K562 (cell line): Measurements from ENCODE around the gene PHYHIPL. TPM values are rescaled to one million over a fixed set of nuclear protein-coding genes. Genes with fewer than 3 reads are reported as not detected.

ENCODE experiments used
- ATAC-seq: fragments of 200-7000 bp; cut with Tn5 transposase; 3 replicates; pipeline ENCODE4 v1.9.1; 2020; ENCODE audit warnings: moderate library complexity
- BruUV-seq: library from RNA; stranded (reverse); fragments of 400-500 nt; replicated peaks from 2 replicates; lab custom pipeline; 2021; lab: Mats Ljungman, UMichigan
- CTCF ChIA-PET: fragments of 300-600 bp; formaldehyde crosslinking; extraction: SDS; loops from one replicate; lab custom pipeline; 2021; ENCODE audit warnings: low intra/inter-chr PET ratio; lab: Yijun Ruan, JAX
- POLR2A ChIA-PET: fragments of 300-600, 350-650 bp; sonication (Branson Sonifier 250); formaldehyde crosslinking; extraction: SDS; loops from one replicate; lab custom pipeline; 2021; ENCODE audit warnings: antibody characterized with exemption, inconsistent platforms; lab: Yijun Ruan, JAX
- DNase-seq, 4 experiments: peaks; one replicate each; pipeline versions ENCODE4 v3.0.0 to v3.0.0-alpha.2; 2011 to 2018; ENCODE audit warnings: low spot score in 3 of 4, mixed read lengths in 3 of 4; ENCODE audit errors: extremely low read depth in 1 of 4
- FAIRE-seq: peaks from 2 replicates; lab custom pipeline; 2011; peaks lifted over from hg19 to GRCh38; lab: Jason Lieb, UNC
- H2AFZ ChIP-seq: 2 replicates; pipeline ENCODE4 v1.6.0; 2011; ENCODE audit warnings: low read depth, low read length, control low read depth, inconsistent platforms
- H3K27ac ChIP-seq: fragments of 200-600 bp; 3 replicates; pipeline ENCODE4 v1.8.0; 2011; ENCODE audit warnings: low read depth, mild to moderate bottlenecking, control low read depth, inconsistent platforms, low read length, moderate library complexity, mixed read lengths; ENCODE audit errors: extremely low read depth
- H3K27me3 ChIP-seq, 2 experiments: fragments of 300-600 bp in 1 of 2; 2 replicates in 1 of 2; 3 replicates in 1 of 2; pipeline versions ENCODE4 v1.6.0 to v1.8.0; 2011; ENCODE audit warnings: inconsistent platforms in 2 of 2, low read length in 2 of 2, mild to moderate bottlenecking in 1 of 2, mixed read lengths in 1 of 2, moderate library complexity in 1 of 2; ENCODE audit not compliant: control insufficient read depth in 2 of 2, insufficient read depth in 2 of 2
- H3K36me3 ChIP-seq: fragments of 300-600 bp; 3 replicates; pipeline ENCODE4 v1.8.0; 2011; ENCODE audit warnings: mild to moderate bottlenecking, low read length, inconsistent platforms; ENCODE audit not compliant: control insufficient read depth, insufficient read depth
- H3K4me1 ChIP-seq, 2 experiments: fragments of 200-600 bp in 1 of 2; replicated peaks in 1 of 2; 2 replicates in 1 of 2; 3 replicates in 1 of 2; pipeline versions ENCODE4 v1.5.1 to v1.8.0; 2011; ENCODE audit warnings: inconsistent platforms in 2 of 2, low read length in 2 of 2, mild to moderate bottlenecking in 1 of 2, mixed read lengths in 1 of 2, moderate library complexity in 1 of 2; ENCODE audit not compliant: control insufficient read depth in 2 of 2, insufficient read depth in 2 of 2
- H3K4me2 ChIP-seq: 2 replicates; pipeline ENCODE4 v1.6.1; 2011; ENCODE audit warnings: low read length, control low read depth, inconsistent platforms, mixed read lengths; ENCODE audit not compliant: insufficient read depth
- H3K4me3 ChIP-seq: fragments of 200-600 bp; sonication (generic), shearing (Covaris generic); 2 replicates; pipeline ENCODE4 v1.5.1; 2016; ENCODE audit warnings: control low read depth, inconsistent platforms
- H3K79me2 ChIP-seq: fragments of 200-600 bp; 3 replicates; pipeline ENCODE4 v1.8.0; 2011; ENCODE audit warnings: low read length, inconsistent platforms; ENCODE audit not compliant: control insufficient read depth, insufficient read depth
- H3K9ac ChIP-seq, 2 experiments: 2 replicates each; pipeline versions ENCODE4 v1.6.0 to v1.6.1; 2011; ENCODE audit warnings: low read depth in 2 of 2, low read length in 2 of 2, control low read depth in 1 of 2, inconsistent platforms in 1 of 2, mild to moderate bottlenecking in 1 of 2, mixed read lengths in 1 of 2; ENCODE audit not compliant: insufficient read depth in 1 of 2
- H3K9me1 ChIP-seq: one replicate; pipeline ENCODE4 v1.6.0; 2011; ENCODE audit warnings: inconsistent platforms, mild to moderate bottlenecking, low read length, moderate library complexity; ENCODE audit not compliant: control insufficient read depth, insufficient read depth
- H3K9me3 ChIP-seq: replicated peaks from 2 replicates; pipeline ENCODE4 v1.5.1; 2011; ENCODE audit warnings: low read depth, low read length, inconsistent platforms; ENCODE audit not compliant: control insufficient read depth, insufficient read depth
- H4K20me1 ChIP-seq: replicated peaks from 2 replicates; pipeline ENCODE4 v1.6.1; 2011; ENCODE audit warnings: low read length, inconsistent platforms, mixed read lengths; ENCODE audit not compliant: control insufficient read depth, insufficient read depth
- CHD4 ChIP-seq: fragments of 200-600 bp; sonication (generic); IDR thresholded peaks from 3 replicates; pipeline ENCODE4 v1.6.1; 2012; ENCODE audit warnings: low read depth, mild to moderate bottlenecking, mixed read lengths, low read length, inconsistent platforms; ENCODE audit not compliant: insufficient read depth, insufficient replicate concordance, poor library complexity, severe bottlenecking
- E2F6 ChIP-seq, 2 experiments: IDR thresholded peaks; 2 replicates each; pipeline ENCODE4 v1.6.1; 2011; ENCODE audit warnings: borderline replicate concordance in 1 of 2, control low read depth in 1 of 2, low read depth in 1 of 2, low read length in 1 of 2, mild to moderate bottlenecking in 1 of 2, mixed read lengths in 1 of 2, moderate library complexity in 1 of 2; ENCODE audit not compliant: insufficient read depth in 1 of 2, insufficient read length in 1 of 2, poor library complexity in 1 of 2, severe bottlenecking in 1 of 2; ENCODE audit errors: extremely low read depth in 1 of 2
- FOS ChIP-seq: IDR thresholded peaks from 3 replicates; pipeline ENCODE4 v1.6.1; 2011; ENCODE audit not compliant: insufficient read length; ENCODE audit errors: extremely low read depth
- IRF2 ChIP-seq: sonication (generic); formaldehyde crosslinking; IDR thresholded peaks from 2 replicates; pipeline ENCODE4 v1.8.1; 2022; ENCODE audit warnings: mild to moderate bottlenecking, missing genetic modification reagents
- MYBL2 ChIP-seq, 2 experiments: fragments of 450-650 bp in 1 of 2; sonication (generic) in 1 of 2; formaldehyde crosslinking in 1 of 2; IDR thresholded peaks; 2 replicates each; pipeline versions ENCODE4 v1.6.1 to v1.8.1; 2017 to 2022; ENCODE audit warnings: borderline replicate concordance in 1 of 2, inconsistent platforms in 1 of 2, low read depth in 1 of 2, mild to moderate bottlenecking in 1 of 2, missing genetic modification reagents in 1 of 2, moderate library complexity in 1 of 2
- NBN ChIP-seq: fragments of 450-650 bp; IDR thresholded peaks from 2 replicates; pipeline ENCODE4 v1.6.1; 2016; ENCODE audit warnings: low read depth, mild to moderate bottlenecking
- PPARD ChIP-seq: fragments of 250-450 bp; sonication (Bioruptor Pico); IDR thresholded peaks from 2 replicates; pipeline ENCODE4 v1.8.0; 2022; ENCODE audit warnings: inconsistent platforms, mild to moderate bottlenecking, moderate library complexity
- SMARCA4 ChIP-seq: fragments of 450-650 bp; IDR thresholded peaks from 2 replicates; pipeline ENCODE4 v1.6.1; 2016
- SUPT5H ChIP-seq: fragments of 450-650 bp; IDR thresholded peaks from 2 replicates; pipeline ENCODE4 v1.6.1; 2016
- WGBS: fragments of 100-300 bp; shearing (Covaris generic); methylation state at CpG from one replicate; pipeline ENCODE4 v1.1.6; 2016; ENCODE audit warnings: low coverage, mixed read lengths; ENCODE audit not compliant: insufficient coverage; ENCODE audit errors: missing lambda C conversion rate; 5-methylcytosine and 5-hydroxymethylcytosine counted together
- in situ Hi-C: fragments of 300-500 bp; cut with MboI; formaldehyde crosslinking; loops from 4 replicates; pipeline ENCODE4 v1.15.0; 2018; ENCODE audit warnings: inconsistent platforms, mixed read lengths
- intact Hi-C: fragments of 100-400 bp; cut with micrococcal nuclease; formaldehyde crosslinking; loops from 2 replicates; pipeline ENCODE4 v1.14.2; 2022
- polyA plus RNA-seq, 8 experiments: library from polyadenylated mRNA; depleted of rRNA in 4 of 8; stranded (reverse) in 5 of 8; unstranded in 3 of 8; fragments of >200 nt; fragmentation: Nextera tagmentation in 2 of 8; fragmentation: Illumina TruSeq in 1 of 8; extraction: Ambion mirVana in 2 of 8; extraction: Trizol in 1 of 8; gene quantifications; 2 replicates each; pipeline versions ENCODE4 v1.2.1 to v1.2.3, GENCODE V29; 2011 to 2014; ENCODE audit warnings: inconsistent platforms in 1 of 8, missing spikeins in 1 of 8
- total RNA-seq, 7 experiments: library from RNA; depleted of rRNA in 6 of 7; stranded (reverse); fragments of >200 nt in 6 of 7; fragmentation: Illumina TruSeq in 2 of 7; extraction: Trizol in 2 of 7; gene quantifications; 2 replicates each; pipeline versions ENCODE4 v1.2.1 to v1.2.3, GENCODE V29; 2011 to 2021; ENCODE audit warnings: low replicate concordance in 1 of 7
- TF ChIP-seq, protein P1 (sequence below): fragments of 150-350 bp; conservative IDR thresholded peaks from 2 replicates; pipeline ENCODE4 v1.6.1; 2014; ENCODE audit warnings: low read length
- TF ChIP-seq, protein P2 (sequence below): fragments of 450-650 bp; IDR thresholded peaks from 2 replicates; pipeline ENCODE4 v1.6.1; 2017; ENCODE audit warnings: antibody characterized with exemption
- TF ChIP-seq, protein P3 (sequence below): IDR thresholded peaks from 2 replicates; pipeline ENCODE4 v1.6.1; 2011; ENCODE audit not compliant: insufficient read length; ENCODE audit errors: extremely low read depth
- TF ChIP-seq, protein P4 (sequence below): fragments of 250-450 bp; sonication (Bioruptor Pico); IDR thresholded peaks from 2 replicates; pipeline ENCODE4 v1.5.1; 2021; ENCODE audit warnings: mild to moderate bottlenecking

PHYHIPL gene
- total and polyA plus RNA-seq, 9 of the 15 experiments (the other 6 are each of a cell fraction or from before 2014, with no cell fraction given): not detected

DNA sequence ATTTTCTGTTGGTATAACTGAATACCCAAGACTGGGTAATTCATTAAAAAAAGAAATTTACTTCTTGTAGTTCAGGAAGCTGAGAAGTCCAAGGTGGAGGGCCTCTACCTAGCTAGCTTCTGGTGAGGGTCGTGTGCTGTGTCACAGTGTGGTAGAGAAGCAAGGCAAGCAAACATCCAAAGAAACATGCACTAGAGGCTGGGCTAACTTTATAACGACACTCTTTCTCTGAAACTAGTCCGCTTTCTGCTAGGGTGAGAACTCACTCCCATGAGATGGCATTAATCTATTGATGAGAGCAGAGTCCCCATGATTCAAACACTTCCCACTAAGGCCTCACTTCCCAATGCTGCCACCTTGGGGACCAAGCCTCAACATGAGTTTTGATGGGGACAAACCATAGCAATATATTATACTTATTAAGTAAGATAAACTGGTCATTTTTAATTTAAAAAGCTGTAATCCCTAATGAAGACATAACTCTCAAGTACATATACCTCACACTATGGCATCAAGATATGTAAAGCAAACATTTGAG is 50.8 kb downstream of the PHYHIPL start:
- Histone ChIP-seq H3K9me1 (no peaks in the 10 kb centered on the region), H3K9ac (no peak overlapping the region), H3K36me3 (no peaks in the 10 kb centered on the region), H3K4me1 (no peaks in the 10 kb centered on the region), H3K9me3 (no peaks in the 10 kb centered on the region), H3K4me2 (no peak overlapping the region), H3K4me3 (no peak overlapping the region), H3K27me3 (no peaks in the 10 kb centered on the region), H3K27ac (no peak overlapping the region), H4K20me1 (no peaks in the 10 kb centered on the region), H2AFZ (no peak overlapping the region), H3K79me2 (no peaks in the 10 kb centered on the region)
- in situ Hi-C loops: no loop called here
- DNase-seq (no peak), FAIRE-seq (no peak), ATAC-seq (no peak)
- POLR2A ChIA-PET: no interaction called here
- CTCF ChIA-PET: no interaction called here
- no TSS peak for BruUV-seq
- intact Hi-C loops: no loop called here
- 2% methylated on average over 3 of the region's 3 CpGs for WGBS
- TF ChIP-seq SMARCA4 (no peak), SUPT5H (no peak), CHD4 (no peak), IRF2 (CRISPR knock-in tag) (no peak), FOS (no peak), E2F6 (IDR thresholded peaks at IDR 0.05; ENCODE audit: borderline replicate concordance in 1 of 2, extremely low read depth in 1 of 2, insufficient read depth in 1 of 2, insufficient read length in 1 of 2, low read depth in 1 of 2, low read length in 1 of 2, poor library complexity in 1 of 2, severe bottlenecking in 1 of 2) (no peak), NBN (no peak), PPARD (CRISPR knock-in tag) (no peak), MYBL2 (IDR thresholded peaks at IDR 0.05; ENCODE audit: low read depth) (no peak), MYBL2 (CRISPR knock-in tag; IDR thresholded peaks at IDR 0.05; ENCODE audit: borderline replicate concordance) (no peak)
- TF ChIP-seq, protein P1, sequence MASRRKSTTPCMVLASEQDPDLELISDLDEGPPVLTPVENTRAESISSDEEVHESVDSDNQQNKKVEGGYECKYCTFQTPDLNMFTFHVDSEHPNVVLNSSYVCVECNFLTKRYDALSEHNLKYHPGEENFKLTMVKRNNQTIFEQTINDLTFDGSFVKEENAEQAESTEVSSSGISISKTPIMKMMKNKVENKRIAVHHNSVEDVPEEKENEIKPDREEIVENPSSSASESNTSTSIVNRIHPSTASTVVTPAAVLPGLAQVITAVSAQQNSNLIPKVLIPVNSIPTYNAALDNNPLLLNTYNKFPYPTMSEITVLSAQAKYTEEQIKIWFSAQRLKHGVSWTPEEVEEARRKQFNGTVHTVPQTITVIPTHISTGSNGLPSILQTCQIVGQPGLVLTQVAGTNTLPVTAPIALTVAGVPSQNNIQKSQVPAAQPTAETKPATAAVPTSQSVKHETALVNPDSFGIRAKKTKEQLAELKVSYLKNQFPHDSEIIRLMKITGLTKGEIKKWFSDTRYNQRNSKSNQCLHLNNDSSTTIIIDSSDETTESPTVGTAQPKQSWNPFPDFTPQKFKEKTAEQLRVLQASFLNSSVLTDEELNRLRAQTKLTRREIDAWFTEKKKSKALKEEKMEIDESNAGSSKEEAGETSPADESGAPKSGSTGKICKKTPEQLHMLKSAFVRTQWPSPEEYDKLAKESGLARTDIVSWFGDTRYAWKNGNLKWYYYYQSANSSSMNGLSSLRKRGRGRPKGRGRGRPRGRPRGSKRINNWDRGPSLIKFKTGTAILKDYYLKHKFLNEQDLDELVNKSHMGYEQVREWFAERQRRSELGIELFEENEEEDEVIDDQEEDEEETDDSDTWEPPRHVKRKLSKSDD: no peak
- TF ChIP-seq, protein P2, sequence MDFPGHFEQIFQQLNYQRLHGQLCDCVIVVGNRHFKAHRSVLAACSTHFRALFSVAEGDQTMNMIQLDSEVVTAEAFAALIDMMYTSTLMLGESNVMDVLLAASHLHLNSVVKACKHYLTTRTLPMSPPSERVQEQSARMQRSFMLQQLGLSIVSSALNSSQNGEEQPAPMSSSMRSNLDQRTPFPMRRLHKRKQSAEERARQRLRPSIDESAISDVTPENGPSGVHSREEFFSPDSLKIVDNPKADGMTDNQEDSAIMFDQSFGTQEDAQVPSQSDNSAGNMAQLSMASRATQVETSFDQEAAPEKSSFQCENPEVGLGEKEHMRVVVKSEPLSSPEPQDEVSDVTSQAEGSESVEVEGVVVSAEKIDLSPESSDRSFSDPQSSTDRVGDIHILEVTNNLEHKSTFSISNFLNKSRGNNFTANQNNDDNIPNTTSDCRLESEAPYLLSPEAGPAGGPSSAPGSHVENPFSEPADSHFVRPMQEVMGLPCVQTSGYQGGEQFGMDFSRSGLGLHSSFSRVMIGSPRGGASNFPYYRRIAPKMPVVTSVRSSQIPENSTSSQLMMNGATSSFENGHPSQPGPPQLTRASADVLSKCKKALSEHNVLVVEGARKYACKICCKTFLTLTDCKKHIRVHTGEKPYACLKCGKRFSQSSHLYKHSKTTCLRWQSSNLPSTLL: no peak
- TF ChIP-seq, protein P3, sequence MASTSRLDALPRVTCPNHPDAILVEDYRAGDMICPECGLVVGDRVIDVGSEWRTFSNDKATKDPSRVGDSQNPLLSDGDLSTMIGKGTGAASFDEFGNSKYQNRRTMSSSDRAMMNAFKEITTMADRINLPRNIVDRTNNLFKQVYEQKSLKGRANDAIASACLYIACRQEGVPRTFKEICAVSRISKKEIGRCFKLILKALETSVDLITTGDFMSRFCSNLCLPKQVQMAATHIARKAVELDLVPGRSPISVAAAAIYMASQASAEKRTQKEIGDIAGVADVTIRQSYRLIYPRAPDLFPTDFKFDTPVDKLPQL: no peak
- TF ChIP-seq, protein P4, sequence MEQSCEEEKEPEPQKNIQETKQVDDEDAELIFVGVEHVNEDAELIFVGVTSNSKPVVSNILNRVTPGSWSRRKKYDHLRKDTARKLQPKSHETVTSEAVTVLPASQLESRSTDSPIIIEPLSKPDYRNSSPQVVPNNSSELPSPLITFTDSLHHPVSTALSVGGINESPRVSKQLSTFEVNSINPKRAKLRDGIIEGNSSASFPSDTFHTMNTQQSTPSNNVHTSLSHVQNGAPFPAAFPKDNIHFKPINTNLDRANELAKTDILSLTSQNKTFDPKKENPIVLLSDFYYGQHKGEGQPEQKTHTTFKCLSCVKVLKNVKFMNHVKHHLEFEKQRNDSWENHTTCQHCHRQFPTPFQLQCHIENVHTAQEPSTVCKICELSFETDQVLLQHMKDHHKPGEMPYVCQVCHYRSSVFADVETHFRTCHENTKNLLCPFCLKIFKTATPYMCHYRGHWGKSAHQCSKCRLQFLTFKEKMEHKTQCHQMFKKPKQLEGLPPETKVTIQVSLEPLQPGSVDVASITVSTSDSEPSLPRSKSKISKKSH (CRISPR knock-in tag): no peak
